Measurements from ENCODE around the gene SCAPER. TPM values are rescaled to one million over a fixed set of nuclear protein-coding genes. Genes with fewer than 3 reads are reported as not detected.

Gene SCAPER
- total RNA-seq, 1 donor = 8.3 TPM

GRCh38 chr15:76344893-76345582 lies 560.1 kb downstream of the SCAPER start:
- Histone ChIP-seq H3K4me1 (ENCODE audit: insufficient read depth, low read length) (peaks cover 6% of the 10 kb centered on the region), H3K36me3 (ENCODE audit: insufficient read depth, low read length) (no peaks in the 10 kb centered on the region), H2AFZ (ENCODE audit: low read length) (no peak overlapping the region), H3K27ac (ENCODE audit: low read depth, low read length) (no peak overlapping the region), H3K27me3 (ENCODE audit: insufficient read depth, low read length) (peaks cover 85% of the 10 kb centered on the region), H3K79me2 (ENCODE audit: insufficient read depth, low read length) (no peaks in the 10 kb centered on the region), H3K9me3 (ENCODE audit: low read depth, low read length) (no peaks in the 10 kb centered on the region), H4K20me1 (ENCODE audit: insufficient read depth, low read length) (no peaks in the 10 kb centered on the region), H3K4me3 (ENCODE audit: insufficient read depth, low read length) (no peak overlapping the region), H3K4me2 (ENCODE audit: insufficient read depth, low read length) (no peak overlapping the region)
- no peak for DNase-seq (ENCODE audit: insufficient read length, low spot score, missing footprints)
- TF ChIP-seq CTCF (IDR thresholded peaks at IDR 0.05; ENCODE audit: extremely low read depth, low read depth, low read length) = no peak

- TF ChIP-seq CTCF (IDR thresholded peaks at IDR 0.05; ENCODE audit: extremely low read depth, low read depth, low read length) = no peak
- H2AFZ ChIP-seq (ENCODE audit: low read length) = no peak overlapping the region
- no peak overlapping the region for H3K4me3 ChIP-seq (ENCODE audit: insufficient read depth, low read length)
- no peaks in the 10 kb centered on the region for H3K79me2 ChIP-seq (ENCODE audit: insufficient read depth, low read length)
- no peaks in the 10 kb centered on the region for H3K9me3 ChIP-seq (ENCODE audit: low read depth, low read length)
- peak; percentile 81 for DNase-seq (ENCODE audit: insufficient read length, low spot score, missing footprints)
- no peak overlapping the region for H3K4me2 ChIP-seq (ENCODE audit: insufficient read depth, low read length)
- peaks cover 100% of the 10 kb centered on the region for H3K27me3 ChIP-seq (ENCODE audit: insufficient read depth, low read length)
- peaks cover 6% of the 10 kb centered on the region for H3K4me1 ChIP-seq (ENCODE audit: insufficient read depth, low read length)
- no peaks in the 10 kb centered on the region for H3K36me3 ChIP-seq (ENCODE audit: insufficient read depth, low read length)
- H3K27ac ChIP-seq (ENCODE audit: low read depth, low read length) = no peak overlapping the region
- no peaks in the 10 kb centered on the region for H4K20me1 ChIP-seq (ENCODE audit: insufficient read depth, low read length)
Observed at GRCh38 chr15:76343313-76343996, 561.7 kb downstream of the SCAPER start.

- Histone ChIP-seq H3K79me2 (ENCODE audit: insufficient read depth, low read length) (no peaks in the 10 kb centered on the region), H3K36me3 (ENCODE audit: insufficient read depth, low read length) (no peaks in the 10 kb centered on the region), H3K27ac (ENCODE audit: low read depth, low read length) (no peak overlapping the region), H2AFZ (ENCODE audit: low read length) (no peak overlapping the region), H3K27me3 (ENCODE audit: insufficient read depth, low read length) (peaks cover 99% of the 10 kb centered on the region), H3K4me1 (ENCODE audit: insufficient read depth, low read length) (peaks cover 6% of the 10 kb centered on the region), H3K4me3 (ENCODE audit: insufficient read depth, low read length) (no peak overlapping the region), H3K9me3 (ENCODE audit: low read depth, low read length) (no peaks in the 10 kb centered on the region), H4K20me1 (ENCODE audit: insufficient read depth, low read length) (no peaks in the 10 kb centered on the region), H3K4me2 (ENCODE audit: insufficient read depth, low read length) (no peak overlapping the region)
- no peak for TF ChIP-seq CTCF (IDR thresholded peaks at IDR 0.05; ENCODE audit: extremely low read depth, low read depth, low read length)
- DNase-seq (ENCODE audit: insufficient read length, low spot score, missing footprints) = no peak
Observed at GRCh38 chr15:76342382-76343201, 562.5 kb downstream of the SCAPER start.

- no peaks in the 10 kb centered on the region for H3K79me2 ChIP-seq (ENCODE audit: insufficient read depth, low read length)
- DNase-seq (ENCODE audit: insufficient read length, low spot score, missing footprints) = no peak
- peaks cover 10% of the 10 kb centered on the region for H3K4me1 ChIP-seq (ENCODE audit: insufficient read depth, low read length)
- no peak overlapping the region for H2AFZ ChIP-seq (ENCODE audit: low read length)
- H4K20me1 ChIP-seq (ENCODE audit: insufficient read depth, low read length) = no peaks in the 10 kb centered on the region
- no peak overlapping the region for H3K27ac ChIP-seq (ENCODE audit: low read depth, low read length)
- H3K4me3 ChIP-seq (ENCODE audit: insufficient read depth, low read length) = no peak overlapping the region
- H3K27me3 ChIP-seq (ENCODE audit: insufficient read depth, low read length) = peaks cover 99% of the 10 kb centered on the region
- no peaks in the 10 kb centered on the region for H3K9me3 ChIP-seq (ENCODE audit: low read depth, low read length)
- no peak overlapping the region for H3K4me2 ChIP-seq (ENCODE audit: insufficient read depth, low read length)
- H3K36me3 ChIP-seq (ENCODE audit: insufficient read depth, low read length) = no peaks in the 10 kb centered on the region
- TF ChIP-seq CTCF (IDR thresholded peaks at IDR 0.05; ENCODE audit: extremely low read depth, low read depth, low read length) = no peak
Observed at GRCh38 chr15:76342058-76342381, 563.1 kb downstream of the SCAPER start.
